GM21381 (cell line): ENCODE measurements around the gene TXNDC15.

Experiments
- ATAC-seq: cut with Tn5 transposase; IDR thresholded peaks from one replicate; pipeline ENCODE4 v1.9.1; 2021; ENCODE audit warnings: mild to moderate bottlenecking, moderate library complexity; ENCODE audit not compliant: unreplicated experiment

TXNDC15 gene

GRCh38 chr5:134917070-134917815, 43.1 kb downstream of the TXNDC15 start:
- no peak for ATAC-seq

GRCh38 chr5:134918861-134919260, 44.7 kb downstream of the TXNDC15 start:
- ATAC-seq: no peak

- no peak for ATAC-seq
These were observed 46.8 kb downstream of the TXNDC15 start for GRCh38 chr5:134920848-134921575.

GRCh38 chr5:134932508-134932907, 58.3 kb downstream of the TXNDC15 start:
- ATAC-seq: no peak

GRCh38 chr5:134934202-134934601, 60.0 kb downstream of the TXNDC15 start:
- ATAC-seq: no peak

- ATAC-seq: no peak
These were observed 61.8 kb downstream of the TXNDC15 start for GRCh38 chr5:134935711-134936602.

- ATAC-seq: no peak
These were observed 63.4 kb downstream of the TXNDC15 start for GRCh38 chr5:134937526-134937925.

- no peak for ATAC-seq
These were observed 63.9 kb downstream of the TXNDC15 start for GRCh38 chr5:134938030-134938429.

GRCh38 chr5:134939500-134939899, 65.3 kb downstream of the TXNDC15 start:
- ATAC-seq: no peak

GRCh38 chr5:134943547-134943946, 69.4 kb downstream of the TXNDC15 start:
- ATAC-seq: no peak

- ATAC-seq: no peak
These were observed 70.5 kb downstream of the TXNDC15 start for GRCh38 chr5:134944630-134945029.

GRCh38 chr5:134945041-134945440, 70.9 kb downstream of the TXNDC15 start:
- no peak for ATAC-seq

GRCh38 chr5:134948911-134949310, 74.7 kb downstream of the TXNDC15 start:
- no peak for ATAC-seq

- ATAC-seq: no peak
These were observed 75.1 kb downstream of the TXNDC15 start for GRCh38 chr5:134949316-134949715.
